Kidney tubule cell (primary cell): ENCODE data around the gene RYK.

Experiments
- DNase-seq: peaks from one replicate; pipeline ENCODE4 v3.0.0-alpha.2; 2018; ENCODE audit warnings: low spot score

RYK gene

DNA sequence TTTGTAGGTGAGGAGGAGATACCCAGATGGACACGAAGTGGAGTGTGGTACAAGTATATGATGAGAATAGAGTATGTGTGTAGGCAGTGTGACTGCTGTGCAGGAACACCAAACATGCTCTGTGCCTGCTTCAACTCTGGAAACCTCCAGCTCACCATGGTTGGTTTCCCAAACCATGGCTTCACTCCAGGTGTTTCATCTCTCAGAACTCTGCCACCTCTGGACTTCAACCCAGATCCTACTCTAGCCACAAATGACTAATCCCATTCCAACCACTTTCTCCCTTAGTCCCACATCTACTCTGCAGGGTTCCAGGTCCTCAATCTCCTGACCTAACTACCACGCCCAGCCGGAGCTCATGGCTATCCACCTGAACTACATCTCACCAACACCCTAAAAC is 102.1 kb downstream of the RYK start:
- DNase-seq: peak; percentile 14

DNA sequence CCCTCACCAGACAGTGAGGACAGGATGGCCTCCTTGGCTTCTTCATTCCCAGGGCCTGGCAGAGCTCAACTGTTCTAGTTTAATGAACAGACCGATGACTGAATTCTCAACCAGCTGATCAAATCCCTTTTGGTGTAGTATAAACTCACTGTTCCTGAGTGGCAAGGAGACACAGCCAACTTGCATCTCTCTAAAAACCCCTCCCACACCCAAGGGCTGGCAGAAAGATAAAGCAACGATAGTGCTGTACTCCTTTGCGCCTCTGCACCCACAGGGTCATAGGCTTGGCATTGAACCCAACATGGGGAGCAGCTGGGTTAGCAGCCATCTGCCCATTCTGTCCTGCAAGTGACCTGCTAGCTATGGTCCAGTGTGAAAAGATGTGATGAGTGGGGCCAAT is 103.2 kb downstream of the RYK start:
- no peak for DNase-seq

DNA sequence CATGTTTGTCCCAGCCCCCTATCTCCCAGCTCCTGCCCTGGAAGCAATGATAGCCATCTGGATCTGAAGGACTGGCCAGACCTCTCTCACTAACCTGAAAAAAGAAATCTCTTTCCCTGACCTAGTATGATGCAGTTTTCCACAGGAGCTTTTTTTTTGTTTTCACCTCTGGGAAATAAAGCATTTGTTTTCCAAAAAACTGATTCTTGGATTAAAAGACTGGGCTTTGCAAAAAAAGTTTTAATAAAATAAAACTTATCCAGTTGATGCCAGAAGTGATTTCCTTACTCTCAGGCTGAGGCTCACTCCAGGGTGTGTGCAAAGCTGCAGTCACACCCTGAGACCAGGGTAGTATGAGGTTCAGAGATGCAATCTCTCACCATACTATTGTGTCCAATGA is 104.0 kb downstream of the RYK start:
- DNase-seq: no peak

DNA sequence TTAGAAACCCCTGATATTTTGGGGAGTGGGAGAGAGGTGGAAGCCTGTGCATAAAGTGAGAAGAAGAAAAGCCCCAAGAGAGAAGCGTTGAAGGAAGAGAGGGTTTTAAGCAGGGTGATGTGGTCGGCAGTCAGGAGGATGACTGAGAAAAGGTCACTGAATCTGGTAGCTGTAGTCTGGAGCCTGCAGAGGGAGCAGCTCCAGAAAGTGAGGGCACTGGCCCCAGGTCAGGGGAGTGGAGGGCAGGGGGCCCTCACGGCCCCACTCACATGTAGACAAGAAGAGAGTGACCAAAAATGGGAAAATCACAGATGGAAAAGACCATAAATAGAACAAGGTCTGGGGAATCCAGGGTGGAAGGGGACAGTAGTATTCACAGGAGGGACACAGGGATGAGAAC is 105.5 kb downstream of the RYK start:
- DNase-seq: no peak

DNA sequence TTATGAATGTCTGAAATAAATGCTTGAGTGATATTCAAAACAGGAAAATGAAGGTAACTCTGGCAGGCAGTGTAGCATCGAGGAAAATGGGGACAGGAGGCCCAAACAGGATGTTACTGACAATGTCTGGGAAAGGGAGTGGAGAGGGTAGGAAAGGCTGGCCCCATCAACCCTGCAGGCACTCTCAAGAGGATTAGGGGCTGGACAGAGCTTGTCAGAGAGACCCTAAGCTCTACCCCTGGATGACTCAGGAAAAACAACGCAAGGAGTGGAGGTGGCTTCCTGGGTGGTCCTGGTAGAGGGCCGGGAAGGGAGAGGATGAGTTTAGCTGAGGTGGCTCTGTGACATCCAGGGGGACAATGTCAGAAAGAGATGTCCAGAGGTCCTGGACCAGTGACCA is 106.0 kb downstream of the RYK start:
- DNase-seq: no peak

GRCh38 chr3:134143828-134144401 is 106.7 kb downstream of the RYK start:
- DNase-seq: no peak

- DNase-seq: no peak
These were observed 114.1 kb downstream of the RYK start for GRCh38 chr3:134136604-134137003.

DNA sequence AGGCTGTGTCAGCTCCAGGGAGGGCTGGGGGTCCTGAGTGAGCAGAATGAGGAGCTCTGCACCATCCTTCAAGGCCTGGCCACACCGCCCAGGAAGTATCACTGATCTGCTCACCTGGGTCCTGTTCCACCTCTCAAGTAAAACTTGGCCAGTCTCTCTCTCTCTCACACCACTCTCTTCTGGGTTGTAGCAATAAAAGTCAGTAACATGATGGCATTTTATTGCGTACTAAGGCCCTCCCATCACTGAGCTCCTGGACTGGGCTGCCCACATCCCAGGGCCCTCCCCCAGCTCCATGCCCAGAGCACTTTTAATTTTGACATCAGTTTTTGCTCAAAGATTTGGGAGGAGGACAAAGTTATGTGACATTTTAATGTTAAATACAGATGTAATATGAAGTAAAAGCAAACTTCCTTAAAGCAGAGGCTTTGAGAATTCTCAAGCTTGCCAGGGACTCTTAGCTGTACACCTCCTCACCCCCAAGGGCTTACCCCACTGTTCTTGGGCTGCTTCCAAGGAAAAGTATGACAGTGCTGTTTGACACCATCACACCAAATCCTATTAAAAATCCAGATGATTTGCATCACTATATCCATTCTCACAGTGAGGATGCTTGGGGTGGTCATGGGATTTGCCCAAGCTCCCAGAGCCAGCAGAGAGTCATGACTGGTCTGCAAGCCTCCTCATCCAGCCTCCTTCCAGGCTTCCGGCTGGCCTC is 115.8 kb downstream of the RYK start:
- DNase-seq: no peak

DNA sequence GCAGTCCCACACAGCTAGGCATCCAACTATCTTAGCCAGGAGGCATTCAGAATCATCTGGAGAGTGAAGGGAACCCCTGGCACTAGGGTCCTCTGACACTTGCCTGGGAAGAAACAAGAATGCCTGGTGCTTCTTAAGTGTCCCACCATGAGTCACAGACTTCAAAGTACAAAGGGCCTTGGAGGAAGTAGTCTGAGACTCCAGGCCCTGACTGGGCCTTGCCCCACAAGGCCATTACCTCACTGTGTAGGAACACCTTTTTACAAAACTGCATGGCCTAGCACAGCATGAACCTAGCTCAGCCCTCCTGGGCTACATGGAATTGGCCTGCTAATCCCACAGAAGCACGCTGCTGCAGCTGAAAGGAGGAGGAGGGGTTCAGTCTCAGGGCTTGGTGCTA is 116.4 kb downstream of the RYK start:
- DNase-seq: peak; percentile 51

GRCh38 chr3:134132961-134133360 is 117.7 kb downstream of the RYK start:
- no peak for DNase-seq

- no peak for DNase-seq
These were observed 124.5 kb downstream of the RYK start for GRCh38 chr3:134126153-134126552.

GRCh38 chr3:134114726-134115125 is 135.9 kb downstream of the RYK start:
- no peak for DNase-seq

- DNase-seq: no peak
These were observed 139.0 kb downstream of the RYK start for GRCh38 chr3:134111616-134112015.

- no peak for DNase-seq
These were observed 139.7 kb downstream of the RYK start for GRCh38 chr3:134110963-134111362.
